HepG2 (cell line): Measurements from ENCODE around the gene MPPE1. TPM values are rescaled to one million over a fixed set of nuclear protein-coding genes. Genes with fewer than 3 reads are reported as not detected.

Source experiments
- CREB1 ChIP-seq, 2 experiments: fragments of 450-650 bp in 1 of 2; IDR thresholded peaks; 2 replicates each; pipeline ENCODE4 v1.6.1; 2016 to 2017; ENCODE audit warnings: control low read depth in 1 of 2, mild to moderate bottlenecking in 1 of 2, missing compliant biosample characterization in 1 of 2, missing genetic modification characterization in 1 of 2
- DNMT1 ChIP-seq: sonication (generic); formaldehyde crosslinking; IDR thresholded peaks from 2 replicates; pipeline ENCODE4 v1.5.1; 2020; ENCODE audit warnings: mild to moderate bottlenecking, missing genetic modification reagents
- ELF3 ChIP-seq: IDR thresholded peaks from 2 replicates; pipeline ENCODE4 v1.6.1; 2016; ENCODE audit warnings: missing genetic modification reagents, missing compliant biosample characterization
- MATR3 ChIP-seq: sonication (generic); formaldehyde crosslinking; IDR thresholded peaks from 2 replicates; pipeline ENCODE4 v1.4.0; 2020; ENCODE audit warnings: missing genetic modification reagents
- MNT ChIP-seq: fragments of 450-650 bp; IDR thresholded peaks from 2 replicates; pipeline ENCODE4 v1.6.1; 2016
- MYC ChIP-seq: sonication (generic); formaldehyde crosslinking; IDR thresholded peaks from 2 replicates; pipeline ENCODE4 v1.9.0; 2021; ENCODE audit warnings: missing genetic modification reagents, borderline replicate concordance
- NBN ChIP-seq: fragments of 450-650 bp; conservative IDR thresholded peaks from 2 replicates; pipeline ENCODE4 v1.6.1; 2017
- NONO ChIP-seq, 2 experiments: fragments of 450-650 bp in 1 of 2; sonication (generic) in 1 of 2; formaldehyde crosslinking in 1 of 2; IDR thresholded peaks in 1 of 2; conservative IDR thresholded peaks in 1 of 2; 2 replicates each; pipeline versions ENCODE4 v1.6.1 to v1.8.0; 2017 to 2022; ENCODE audit warnings: mild to moderate bottlenecking in 1 of 2, missing genetic modification reagents in 1 of 2, moderate library complexity in 1 of 2
- RERE ChIP-seq: IDR thresholded peaks from 2 replicates; pipeline ENCODE4 v1.6.1; 2016; ENCODE audit warnings: low read depth, missing genetic modification reagents, missing compliant biosample characterization
- TBX3 ChIP-seq: fragments of 450-650 bp; IDR thresholded peaks from 2 replicates; pipeline ENCODE4 v1.6.1; 2017; ENCODE audit warnings: antibody characterized with exemption, mild to moderate bottlenecking, inconsistent platforms, borderline replicate concordance
- ZBTB7B ChIP-seq: sonication (generic); formaldehyde crosslinking; IDR thresholded peaks from 2 replicates; pipeline ENCODE4 v1.4.0; 2020; ENCODE audit warnings: missing genetic modification reagents
- ZMAT3 ChIP-seq: sonication (generic); formaldehyde crosslinking; conservative IDR thresholded peaks from 2 replicates; pipeline ENCODE4 v1.7.0; 2021; ENCODE audit warnings: missing genetic modification reagents
- ZNF160 ChIP-seq: sonication (generic); formaldehyde crosslinking; IDR thresholded peaks from 2 replicates; pipeline ENCODE4 v1.8.0; 2022; ENCODE audit warnings: mild to moderate bottlenecking, inconsistent platforms, missing genetic modification reagents
- ZNF343 ChIP-seq: sonication (generic); formaldehyde crosslinking; IDR thresholded peaks from 2 replicates; pipeline ENCODE4 v1.4.0; 2020; ENCODE audit warnings: mild to moderate bottlenecking, missing genetic modification reagents
- ZNF558 ChIP-seq: sonication (generic); formaldehyde crosslinking; IDR thresholded peaks from 2 replicates; pipeline ENCODE4 v1.9.0; 2022; ENCODE audit warnings: mild to moderate bottlenecking, missing genetic modification reagents, borderline replicate concordance
- ZNF790 ChIP-seq: sonication (generic); formaldehyde crosslinking; IDR thresholded peaks from 2 replicates; pipeline ENCODE4 v1.8.0; 2022; ENCODE audit warnings: missing genetic modification reagents, mild to moderate bottlenecking, borderline replicate concordance
- ZNF878 ChIP-seq: sonication (generic); formaldehyde crosslinking; IDR thresholded peaks from 2 replicates; pipeline ENCODE4 v1.8.1; 2023; ENCODE audit warnings: mild to moderate bottlenecking, missing genetic modification reagents, moderate library complexity
- polyA plus RNA-seq, 8 experiments: library from polyadenylated mRNA; depleted of rRNA in 3 of 8; stranded (reverse) in 7 of 8; unstranded in 1 of 8; fragments of >200 nt; fragmentation: Illumina TruSeq in 4 of 8; extraction: Trizol in 4 of 8; gene quantifications; 2 replicates each; pipeline versions ENCODE4 v1.2.1 to v1.2.3, GENCODE V29; 2011 to 2016; ENCODE audit warnings: low read depth in 4 of 8, missing spikeins in 1 of 8, mixed read lengths in 1 of 8; ENCODE audit not compliant: insufficient read depth in 1 of 8
- total RNA-seq, 5 experiments: library from RNA; depleted of rRNA; stranded (reverse); fragments of >200 nt; fragmentation: Illumina TruSeq; extraction: Trizol; gene quantifications; 2 replicates each; pipeline ENCODE4 v1.2.3, GENCODE V29; 2016; ENCODE audit warnings: low read depth in 1 of 5

The MPPE1 gene
- total and polyA plus RNA-seq, 2 of the 13 experiments (the other 11 are each of a cell fraction or from before 2014, with no cell fraction given) = 9.6 to 11.9 TPM

GRCh38 chr18:11947214-11948191, 39.4 kb upstream of the MPPE1 start (continued):
- TF ChIP-seq RERE (CRISPR knock-in tag) (0 out of 2 replicates have a peak, but pooled peaks have one; percentile 29), NONO (IDR thresholded peaks at IDR 0.05) (no peak), NONO (CRISPR knock-in tag; conservative IDR thresholded peaks at IDR 0.05) (no peak), MNT (no peak), DNMT1 (CRISPR knock-in tag) (no peak), NBN (no peak), CREB1 (IDR thresholded peaks at IDR 0.05) (no peak), CREB1 (CRISPR knock-in tag; IDR thresholded peaks at IDR 0.05) (peak; percentile 54), ZBTB7B (CRISPR knock-in tag) (peak; percentile 49; the same call in 1 of the 2 replicates), ZNF558 (no peak), ZNF160 (CRISPR knock-in tag) (no peak), ELF3 (CRISPR knock-in tag) (peak; percentile 75), ZMAT3 (peak; percentile 51; the same call in 1 of the 2 replicates), MATR3 (CRISPR knock-in tag) (no peak), ZNF790 (CRISPR knock-in tag) (no peak), ZNF878 (CRISPR knock-in tag) (no peak), MYC (CRISPR knock-in tag) (peak; percentile 36; the same call in 1 of the 2 replicates), TBX3 (no peak), ZNF343 (no peak)
